Omental fat pad (tissue), 4 donors: ENCODE data around the gene KMT2B. TPM values are rescaled to one million over a fixed set of nuclear protein-coding genes. Genes with fewer than 3 reads are reported as not detected.
A peak's percentile ranks its signal among the peaks of the same experiment; 100 is the strongest.
"Not testable (repeated sequence)": the region's sequence is repeated elsewhere in the genome, so short reads cannot be mapped to it uniquely, and the experiment has no call there.

Experiments used
- ATAC-seq: fragments of 150-250 bp; one replicate; pipeline ENCODE4 v1.9.1; 2016; ENCODE audit warnings: mild to moderate bottlenecking, moderate library complexity; ENCODE audit not compliant: low FRiP score
- DNase-seq: peaks from one replicate; pipeline ENCODE4 v3.0.0-alpha.2; 2019; ENCODE audit warnings: low spot score
- CTCF ChIP-seq, 3 donors: fragments of 450-650 bp; IDR thresholded peaks; one replicate each; pipeline ENCODE4 v1.5.1; 2016 to 2017; ENCODE audit warnings: antibody characterized with exemption in 3 of 3, mild to moderate bottlenecking in 3 of 3, moderate library complexity in 2 of 3
- total RNA-seq, 4 donors: library from RNA; depleted of rRNA; stranded (reverse); fragments of >200 nt; gene quantifications; one replicate each; pipeline ENCODE4 v1.1.0, GENCODE V29; 2016

KMT2B gene
- total RNA-seq, 4 donors from 2014 or later, result 11.5 to 28.7 (median 19.8) TPM

GRCh38 chr19:35675589-35676140 is 42.1 kb upstream of the KMT2B start:
- ATAC-seq, result no peak
- TF ChIP-seq CTCF (IDR thresholded peaks at IDR 0.05), result no peak
- no peak for DNase-seq

GRCh38 chr19:35689836-35690235 is 28.0 kb upstream of the KMT2B start:
- no peak for ATAC-seq
- DNase-seq, result no peak
- no peak for TF ChIP-seq CTCF (IDR thresholded peaks at IDR 0.05)

- ATAC-seq, DNase-seq: not testable (repeated sequence)
Observed at GRCh38 chr19:35691106-35691505, 26.7 kb upstream of the KMT2B start.

GRCh38 chr19:35692010-35692409 is 25.8 kb upstream of the KMT2B start:
- ATAC-seq (no peak), DNase-seq (no peak)
- TF ChIP-seq CTCF (IDR thresholded peaks at IDR 0.05), result no peak

- ATAC-seq, result no peak
- TF ChIP-seq CTCF (IDR thresholded peaks at IDR 0.05), result no peak
- DNase-seq, result no peak
Observed at GRCh38 chr19:35693422-35693821, 24.4 kb upstream of the KMT2B start.

GRCh38 chr19:35693835-35694599 is 23.8 kb upstream of the KMT2B start:
- TF ChIP-seq CTCF (IDR thresholded peaks at IDR 0.05), result peak in 1 of 3 donors; percentile 28
- DNase-seq (peak; percentile 81), ATAC-seq (peak; percentile 98)

GRCh38 chr19:35695895-35696422 is 21.8 kb upstream of the KMT2B start:
- DNase-seq (no peak), ATAC-seq (no peak)
- no peak for TF ChIP-seq CTCF (IDR thresholded peaks at IDR 0.05)
